LNCaP clone FGC (cell line): Measurements from ENCODE around the gene SSR4.

Experiments used
- DNase-seq: peaks from one replicate; pipeline ENCODE4 v3.0.0-alpha.2; 2011; ENCODE audit warnings: low read depth
- H3K4me3 ChIP-seq: 2 replicates; pipeline ENCODE4 v1.5.1; 2011; ENCODE audit warnings: mild to moderate bottlenecking, low read depth, low read length, control low read depth
- CTCF ChIP-seq: IDR thresholded peaks from 2 replicates; pipeline ENCODE4 v1.5.1; 2012; ENCODE audit warnings: mild to moderate bottlenecking; ENCODE audit not compliant: control insufficient read depth, insufficient read depth; ENCODE audit errors: extremely low read depth

The SSR4 gene

GRCh38 chrX:153827016-153827415 is 32.5 kb downstream of the SSR4 start:
- TF ChIP-seq CTCF: no peak
- H3K4me3 ChIP-seq: no peak overlapping the region
- DNase-seq: no peak

GRCh38 chrX:153827903-153828302 is 33.4 kb downstream of the SSR4 start:
- TF ChIP-seq CTCF: no peak
- no peak overlapping the region for H3K4me3 ChIP-seq
- DNase-seq: no peak

- TF ChIP-seq CTCF: no peak
- H3K4me3 ChIP-seq: no peak overlapping the region
- no peak for DNase-seq
Observed at GRCh38 chrX:153828308-153828707, 33.8 kb downstream of the SSR4 start.

GRCh38 chrX:153828723-153829548 is 34.5 kb downstream of the SSR4 start:
- no peak overlapping the region for H3K4me3 ChIP-seq
- no peak for TF ChIP-seq CTCF
- no peak for DNase-seq

- no peak for TF ChIP-seq CTCF
- H3K4me3 ChIP-seq: no peak overlapping the region
- DNase-seq: no peak
Observed at GRCh38 chrX:153829549-153829798, 35.0 kb downstream of the SSR4 start.

- TF ChIP-seq CTCF: no peak
- 0 out of 2 replicates have a peak within 1 kb of the TSS, but pooled peaks have one; percentile 26 for H3K4me3 ChIP-seq
- no peak for DNase-seq
Observed at GRCh38 chrX:153829799-153830639, 35.6 kb downstream of the SSR4 start, which contains the start of gene PDZD4. Gene PDZD4 (minus strand): TSS chrX:153830544. CDS start chrX:153830298, 246 bp downstream.
